H1 (cell line): ENCODE results near the gene FGD4. TPM values are rescaled to one million over a fixed set of nuclear protein-coding genes. Genes with fewer than 3 reads are reported as not detected.

Experiments used
- ASH2L ChIP-seq: fragments of 200-600, 300-600 bp; sonication (generic); IDR thresholded peaks from one replicate; pipeline ENCODE4 v1.7.1; 2017; ENCODE audit warnings: low read length
- ATF2 ChIP-seq: IDR thresholded peaks from 2 replicates; pipeline ENCODE4 v1.6.1; 2012; ENCODE audit warnings: low read length, inconsistent platforms
- BRCA1 ChIP-seq: IDR thresholded peaks from 2 replicates; pipeline ENCODE4 v1.6.1; 2012; ENCODE audit warnings: low read depth, low read length, improper control_type of control experiment
- CBX5 ChIP-seq: fragments of 300-800, 300-1000 bp; sonication (generic); IDR thresholded peaks from 2 replicates; pipeline ENCODE4 v1.7.1; 2016; ENCODE audit warnings: antibody characterized with exemption, low read length, low read depth
- CEBPB ChIP-seq: IDR thresholded peaks from 2 replicates; pipeline ENCODE4 v1.6.1; 2012; ENCODE audit warnings: low read depth, low read length
- CTCF ChIP-seq, 3 experiments: IDR thresholded peaks; 1 replicate in 2 of 3; 2 replicates in 1 of 3; pipeline versions ENCODE4 v1.5.1 to v1.6.1; 2011; ENCODE audit warnings: low read length in 3 of 3, mild to moderate bottlenecking in 3 of 3, inconsistent platforms in 2 of 3, low read depth in 1 of 3, moderate library complexity in 1 of 3; ENCODE audit not compliant: insufficient read depth in 1 of 3; ENCODE audit errors: control extremely low read depth in 1 of 3
- FOSL1 ChIP-seq: IDR thresholded peaks from 2 replicates; pipeline ENCODE4 v1.6.1; 2011; ENCODE audit warnings: mild to moderate bottlenecking, low read depth, low read length, moderate library complexity; ENCODE audit not compliant: insufficient read depth
- HDAC6 ChIP-seq: IDR thresholded peaks from one replicate; pipeline ENCODE4 v1.7.1; 2012; ENCODE audit warnings: low read depth, mild to moderate bottlenecking, inconsistent platforms, low read length, moderate library complexity
- JUN ChIP-seq: IDR thresholded peaks from 2 replicates; pipeline ENCODE4 v1.6.1; 2011; ENCODE audit warnings: low read depth, mild to moderate bottlenecking, improper control_type of control experiment, low read length
- JUND ChIP-seq: IDR thresholded peaks from 2 replicates; pipeline ENCODE4 v1.6.1; 2011; ENCODE audit warnings: mild to moderate bottlenecking, improper control_type of control experiment, low read length
- KDM4A ChIP-seq: IDR thresholded peaks from one replicate; pipeline ENCODE4 v1.7.1; 2012; ENCODE audit warnings: low read depth, mild to moderate bottlenecking, moderate library complexity, low read length, inconsistent platforms; ENCODE audit not compliant: severe bottlenecking
- KDM5A ChIP-seq: fragments of 200-600 bp; IDR thresholded peaks from 2 replicates; pipeline ENCODE4 v1.7.1; 2012; ENCODE audit warnings: mild to moderate bottlenecking, low read length, inconsistent platforms, mixed read lengths
- RNF2 ChIP-seq: fragments of 200-900, 300-1000 bp; sonication (generic); IDR thresholded peaks from 2 replicates; pipeline ENCODE4 v1.7.1; 2016; ENCODE audit warnings: borderline replicate concordance, low read depth, mild to moderate bottlenecking, antibody characterized with exemption, low read length; ENCODE audit not compliant: poor library complexity, severe bottlenecking; ENCODE audit errors: missing control alignments
- SAP30 ChIP-seq: fragments of 300-600 bp; sonication (generic); IDR thresholded peaks from 2 replicates; pipeline ENCODE4 v1.7.1; 2012; ENCODE audit warnings: low read length, moderate library complexity, mild to moderate bottlenecking, inconsistent platforms; ENCODE audit not compliant: insufficient read depth, insufficient replicate concordance
- SIRT6 ChIP-seq: IDR thresholded peaks from one replicate; pipeline ENCODE4 v1.7.1; 2012; ENCODE audit warnings: low read length, inconsistent platforms
- SP1 ChIP-seq: IDR thresholded peaks from 2 replicates; pipeline ENCODE4 v1.6.1; 2011; ENCODE audit warnings: low read depth, low read length
- SP4 ChIP-seq: IDR thresholded peaks from 2 replicates; pipeline ENCODE4 v1.6.1; 2012; ENCODE audit warnings: low read length, inconsistent platforms
- SUZ12 ChIP-seq: fragments of 200-600 bp; sonication (generic); IDR thresholded peaks from 2 replicates; pipeline ENCODE4 v1.6.1; 2012; ENCODE audit warnings: mild to moderate bottlenecking, inconsistent platforms, low read length, moderate library complexity, mixed read lengths
- TAF1 ChIP-seq: IDR thresholded peaks from 2 replicates; pipeline ENCODE4 v1.6.1; 2011; ENCODE audit warnings: mild to moderate bottlenecking, low read depth, low read length
- TBP ChIP-seq: IDR thresholded peaks from 2 replicates; pipeline ENCODE4 v1.6.1; 2011; ENCODE audit warnings: low read depth, low read length, improper control_type of control experiment
- USF2 ChIP-seq: IDR thresholded peaks from 2 replicates; pipeline ENCODE4 v1.6.1; 2011; ENCODE audit warnings: low read length, improper control_type of control experiment
- polyA plus RNA-seq, 7 experiments: library from polyadenylated mRNA; depleted of rRNA in 3 of 7; stranded (reverse) in 5 of 7; unstranded in 2 of 7; fragments of >200 nt in 5 of 7; fragments of 200-250 nt in 2 of 7; gene quantifications; 1 replicate in 5 of 7; 2 replicates in 1 of 7; 4 replicates in 1 of 7; pipeline versions ENCODE4 v1.2.1 to v1.2.3, GENCODE V29; 2011 to 2013; ENCODE audit warnings: missing spikeins in 2 of 7, mixed read lengths in 2 of 7
- total RNA-seq: library from RNA; stranded (reverse); fragmentation: NEBNext Ultra II Directional; extraction: Animal tissue kit (Norgen Biotek cat#: 25700); gene quantifications from 2 replicates; pipeline ENCODE4 v1.2.1, GENCODE V29; 2021

Gene FGD4
- total and polyA plus RNA-seq, 2 of the 8 experiments (the other 6 are each of a cell fraction or from before 2014, with no cell fraction given) = 8.5 to 48.2 TPM

- TF ChIP-seq CTCF (IDR thresholded peaks at IDR 0.05; ENCODE audit: control extremely low read depth in 1 of 3, insufficient read depth in 1 of 3, low read depth in 1 of 3, low read length in 3 of 3) (no peak), ASH2L (no peak), SP4 (no peak), RNF2 (no peak), SIRT6 (no peak), TBP (no peak), JUN (no peak; the same call in 1 of the 2 replicates), CEBPB (no peak), BRCA1 (no peak), CBX5 (no peak), HDAC6 (no peak), SP1 (0 out of 2 replicates have a peak, but pooled peaks have one; percentile 66), FOSL1 (no peak), KDM4A (no peak), JUND (peak; percentile 82), SUZ12 (no peak), USF2 (no peak), ATF2 (peak; percentile 43; the same call in 1 of the 2 replicates), KDM5A (no peak), SAP30 (no peak), TAF1 (no peak)
Observed at GRCh38 chr12:32454075-32454474, 54.7 kb downstream of the FGD4 start (continued).
